ENCODE data around the gene RIT2. TPM values are rescaled to one million over a fixed set of nuclear protein-coding genes. Genes with fewer than 3 reads are reported as not detected.
A peak's percentile ranks its signal among the peaks of the same experiment; 100 is the strongest.

The RIT2 gene
- total and polyA plus RNA-seq, 4 donors = not detected

DNA sequence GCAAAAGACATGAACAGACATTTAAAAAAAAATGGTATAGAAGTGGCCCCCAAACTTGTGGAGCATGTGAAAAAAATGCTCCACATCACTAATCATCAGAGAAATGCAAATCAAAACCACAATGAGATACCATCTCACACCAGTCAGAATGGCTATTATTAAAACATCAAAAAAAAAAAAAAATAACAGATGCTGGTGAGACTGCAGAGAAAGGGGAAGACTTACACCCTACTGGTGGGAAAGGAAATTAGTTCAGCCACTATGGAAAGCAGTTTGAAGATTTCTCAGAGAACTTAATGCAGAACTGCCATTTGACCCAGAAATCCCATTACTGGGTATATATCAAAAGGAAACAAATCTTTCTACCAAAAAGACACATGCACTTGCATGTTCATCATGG, 164.8 kb downstream of the RIT2 start:
- no peaks in the 10 kb centered on the region for H3K9me3 ChIP-seq (ENCODE audit: control insufficient read depth in 4 of 4, insufficient read depth in 3 of 4, low read length in 3 of 4)
- H3K27ac ChIP-seq (ENCODE audit: low read depth in 1 of 2, low read length in 1 of 2) = no peak overlapping the region
- ATAC-seq (ENCODE audit: insufficient read depth, low FRiP score) (no peak), DNase-seq (no peak)
- H3K4me1 ChIP-seq (ENCODE audit: control insufficient read depth in 5 of 5, insufficient read depth in 5 of 5, low read length in 5 of 5) = no peaks in the 10 kb centered on the region
- TF ChIP-seq CTCF (IDR thresholded peaks at IDR 0.05; ENCODE audit: control extremely low read depth, extremely low read depth) = no peak
- no peak overlapping the region for H3K4me3 ChIP-seq
- H3K36me3 ChIP-seq (ENCODE audit: control insufficient read depth in 4 of 4, insufficient read depth in 4 of 4, low read length in 4 of 4) = no peaks in the 10 kb centered on the region
- no peak overlapping the region for H3K9ac ChIP-seq (ENCODE audit: insufficient read depth in 1 of 2, low read length in 2 of 2)
- no peaks in the 10 kb centered on the region for H3K27me3 ChIP-seq (ENCODE audit: control insufficient read depth in 3 of 3, insufficient read depth in 3 of 3, low read length in 2 of 3)

DNA sequence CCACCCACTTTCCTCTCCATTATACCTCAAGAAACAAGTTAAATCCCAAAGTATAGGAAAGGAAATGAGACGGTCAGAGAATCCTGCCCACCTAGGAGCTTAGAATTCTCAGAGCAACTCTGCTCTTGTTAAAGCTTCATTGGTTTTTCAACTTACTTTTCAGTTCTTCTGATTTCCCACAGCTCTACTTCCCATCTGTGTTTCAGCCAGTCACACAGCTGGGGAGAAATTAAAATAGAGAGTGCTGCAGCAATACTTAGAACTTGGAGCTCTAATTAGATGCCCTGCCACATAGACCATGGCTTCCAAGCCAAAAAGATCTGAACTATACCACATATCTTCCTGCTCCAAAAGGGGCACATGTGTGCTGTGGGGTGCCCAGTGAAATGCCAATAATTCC, 166.7 kb downstream of the RIT2 start:
- Histone ChIP-seq H3K27ac (ENCODE audit: low read depth in 1 of 2, low read length in 1 of 2) (no peak overlapping the region), H3K36me3 (ENCODE audit: control insufficient read depth in 4 of 4, insufficient read depth in 4 of 4, low read length in 4 of 4) (no peaks in the 10 kb centered on the region), H3K9ac (ENCODE audit: insufficient read depth in 1 of 2, low read length in 2 of 2) (no peak overlapping the region), H3K4me3 (no peak overlapping the region), H3K27me3 (ENCODE audit: control insufficient read depth in 3 of 3, insufficient read depth in 3 of 3, low read length in 2 of 3) (no peaks in the 10 kb centered on the region), H3K9me3 (ENCODE audit: control insufficient read depth in 4 of 4, insufficient read depth in 3 of 4, low read length in 3 of 4) (no peaks in the 10 kb centered on the region), H3K4me1 (ENCODE audit: control insufficient read depth in 5 of 5, insufficient read depth in 5 of 5, low read length in 5 of 5) (no peaks in the 10 kb centered on the region)
- TF ChIP-seq CTCF (IDR thresholded peaks at IDR 0.05; ENCODE audit: control extremely low read depth, extremely low read depth) = no peak
- DNase-seq = no peak
- no peak for ATAC-seq (ENCODE audit: insufficient read depth, low FRiP score)
- 88 to 92% methylated on average over 1 of the region's 1 CpG for WGBS, 2 donors

DNA sequence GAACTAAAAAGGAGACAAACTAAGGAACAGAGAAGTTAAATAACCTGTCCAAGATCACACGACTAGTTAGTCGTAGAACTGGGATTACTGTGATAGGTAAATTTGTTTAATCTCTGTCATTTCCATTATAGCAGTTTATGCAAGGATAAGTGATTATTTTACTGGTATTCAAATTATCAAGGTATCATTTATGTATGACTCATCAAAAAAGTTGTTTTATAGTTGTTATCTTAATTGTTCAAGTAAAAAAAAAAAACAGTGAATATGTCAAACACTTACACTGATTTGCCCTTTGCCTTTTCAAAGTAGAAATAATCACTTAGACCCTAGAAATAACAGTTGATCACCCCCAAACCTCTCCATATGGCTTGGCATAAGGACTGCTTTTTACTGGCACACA, 173.6 kb downstream of the RIT2 start:
- DNase-seq = no peak
- Histone ChIP-seq H3K4me3 (no peak overlapping the region), H3K9ac (ENCODE audit: insufficient read depth in 1 of 2, low read length in 2 of 2) (no peak overlapping the region), H3K27ac (ENCODE audit: low read depth in 1 of 2, low read length in 1 of 2) (no peak overlapping the region), H3K27me3 (ENCODE audit: control insufficient read depth in 3 of 3, insufficient read depth in 3 of 3, low read length in 2 of 3) (no peaks in the 10 kb centered on the region), H3K4me1 (ENCODE audit: control insufficient read depth in 5 of 5, insufficient read depth in 5 of 5, low read length in 5 of 5) (peaks cover 0 to 16% (median 0%) of the 10 kb centered on the region in 5 donors), H3K9me3 (ENCODE audit: control insufficient read depth in 4 of 4, insufficient read depth in 3 of 4, low read length in 3 of 4) (no peaks in the 10 kb centered on the region), H3K36me3 (ENCODE audit: control insufficient read depth in 4 of 4, insufficient read depth in 4 of 4, low read length in 4 of 4) (no peaks in the 10 kb centered on the region)
- ATAC-seq (ENCODE audit: insufficient read depth, low FRiP score) = no peak
- TF ChIP-seq CTCF (IDR thresholded peaks at IDR 0.05; ENCODE audit: control extremely low read depth, extremely low read depth) = no peak
- WGBS, 2 donors = 85 to 94% methylated on average over 2 of the region's 2 CpGs

GRCh38 chr18:42941021-42941420, 174.5 kb downstream of the RIT2 start:
- Histone ChIP-seq H3K36me3 (ENCODE audit: control insufficient read depth in 4 of 4, insufficient read depth in 4 of 4, low read length in 4 of 4) (no peaks in the 10 kb centered on the region), H3K27me3 (ENCODE audit: control insufficient read depth in 3 of 3, insufficient read depth in 3 of 3, low read length in 2 of 3) (no peaks in the 10 kb centered on the region), H3K9ac (ENCODE audit: insufficient read depth in 1 of 2, low read length in 2 of 2) (no peak overlapping the region), H3K4me1 (ENCODE audit: control insufficient read depth in 5 of 5, insufficient read depth in 5 of 5, low read length in 5 of 5) (peaks cover 0 to 16% (median 0%) of the 10 kb centered on the region in 5 donors), H3K9me3 (ENCODE audit: control insufficient read depth in 4 of 4, insufficient read depth in 3 of 4, low read length in 3 of 4) (no peaks in the 10 kb centered on the region), H3K4me3 (no peak overlapping the region), H3K27ac (ENCODE audit: low read depth in 1 of 2, low read length in 1 of 2) (no peak overlapping the region)
- ATAC-seq (ENCODE audit: insufficient read depth, low FRiP score) = no peak
- WGBS, 2 donors = 81 to 85% methylated on average over 2 of the region's 2 CpGs
- TF ChIP-seq CTCF (IDR thresholded peaks at IDR 0.05; ENCODE audit: control extremely low read depth, extremely low read depth) = no peak
- DNase-seq = peak in 1 of 3 donors; percentile 26

Data from lung (tissue), 12 donors.